Measurements from ENCODE around the gene KCP.

Gene KCP

GRCh38 chr7:128904381-128905197 is 5.9 kb downstream of the KCP start:
- DNase-seq: no peak

GRCh38 chr7:128903621-128904361 is 6.7 kb downstream of the KCP start:
- no peak for DNase-seq

- no peak for DNase-seq
Observed at GRCh38 chr7:128902761-128903585, 7.5 kb downstream of the KCP start.

GRCh38 chr7:128900237-128900636 is 10.3 kb downstream of the KCP start:
- no peak for DNase-seq

GRCh38 chr7:128899392-128899791 is 11.1 kb downstream of the KCP start:
- no peak for DNase-seq

GRCh38 chr7:128895320-128895719 is 15.2 kb downstream of the KCP start:
- DNase-seq: no peak

GRCh38 chr7:128894101-128894440 is 16.4 kb downstream of the KCP start:
- DNase-seq: no peak

- no peak for DNase-seq
Observed at GRCh38 chr7:128893251-128894100, 17.0 kb downstream of the KCP start.

- DNase-seq: no peak
Observed at GRCh38 chr7:128892521-128893250, 17.8 kb downstream of the KCP start.

GRCh38 chr7:128891942-128892269 is 18.6 kb downstream of the KCP start:
- DNase-seq: no peak

- DNase-seq: no peak
Observed at GRCh38 chr7:128891110-128891941, 19.2 kb downstream of the KCP start.

GRCh38 chr7:128890306-128891109 is 20.0 kb downstream of the KCP start:
- DNase-seq: no peak

GRCh38 chr7:128889121-128889520 is 21.4 kb downstream of the KCP start:
- DNase-seq: no peak

- DNase-seq: no peak
Observed at GRCh38 chr7:128888756-128889095, 21.8 kb downstream of the KCP start.

- DNase-seq: no peak
Observed at GRCh38 chr7:128888039-128888755, 22.3 kb downstream of the KCP start.

- DNase-seq: no peak
Observed at GRCh38 chr7:128887169-128888038, 23.1 kb downstream of the KCP start.

- no peak for DNase-seq
Observed at GRCh38 chr7:128886391-128887168, 23.9 kb downstream of the KCP start.
